PC-3 (cell line): ENCODE measurements around the gene LTN1. TPM values are rescaled to one million over a fixed set of nuclear protein-coding genes. Genes with fewer than 3 reads are reported as not detected.

Source experiments
- ATAC-seq: fragments of 200-7000 bp; cut with Tn5 transposase; 2 replicates; pipeline ENCODE4 v1.9.1; 2020; ENCODE audit warnings: mild to moderate bottlenecking, moderate library complexity
- BruUV-seq: library from RNA; stranded (reverse); fragments of 400-500 nt; replicated peaks from 2 replicates; lab custom pipeline; 2021; lab: Mats Ljungman, UMichigan
- CTCF ChIA-PET: fragments of 300-600 bp; sonication (Branson Sonifier 250); formaldehyde crosslinking; loops from one replicate; lab custom pipeline; 2022; ENCODE audit warnings: antibody characterized with exemption; lab: Charles Lee
- POLR2A ChIA-PET: fragments of 300-600 bp; sonication (Branson Sonifier 250); formaldehyde crosslinking; loops from one replicate; lab custom pipeline; 2022; ENCODE audit warnings: antibody characterized with exemption; ENCODE audit not compliant: unreplicated experiment; lab: Charles Lee
- DNase-seq: peaks from one replicate; pipeline ENCODE4 v3.0.0-alpha.2; 2015
- H2AFZ ChIP-seq: fragments of 300-600 bp; sonication (generic); 2 replicates; pipeline ENCODE4 v1.6.0; 2016; ENCODE audit warnings: antibody characterized with exemption, low read length
- H3F3A ChIP-seq: fragments of 300-600 bp; sonication (generic); one replicate; pipeline ENCODE4 v1.6.0; 2017; ENCODE audit warnings: antibody characterized with exemption, low read length, control low read depth, mild to moderate bottlenecking; ENCODE audit not compliant: unreplicated experiment
- H3K27ac ChIP-seq: fragments of 300-600 bp; sonication (generic); 2 replicates; pipeline ENCODE4 v1.5.1; 2016; ENCODE audit warnings: mild to moderate bottlenecking, low read length
- H3K27me3 ChIP-seq: fragments of 300-600 bp; sonication (generic); 2 replicates; pipeline ENCODE4 v1.6.1; 2016; ENCODE audit warnings: low read length, mixed read lengths
- H3K36me3 ChIP-seq: fragments of 300-600 bp; sonication (generic); 2 replicates; pipeline ENCODE4 v1.6.1; 2016; ENCODE audit warnings: low read depth, mixed run types, low read length, mixed read lengths
- H3K4me1 ChIP-seq: fragments of 300-600 bp; sonication (generic); 2 replicates; pipeline ENCODE4 v1.5.1; 2016; ENCODE audit warnings: low read length; ENCODE audit not compliant: insufficient read depth
- H3K4me2 ChIP-seq: fragments of 300-600 bp; sonication (generic); 2 replicates; pipeline ENCODE4 v1.6.0; 2016; ENCODE audit warnings: low read length
- H3K4me3 ChIP-seq: fragments of 300-600 bp; sonication (generic); 2 replicates; pipeline ENCODE4 v1.5.1; 2016; ENCODE audit warnings: mild to moderate bottlenecking, low read length, mixed read lengths
- H3K79me2 ChIP-seq: fragments of 300-600 bp; sonication (generic); 2 replicates; pipeline ENCODE4 v1.6.1; 2017; ENCODE audit warnings: low read length, mixed read lengths
- H3K9ac ChIP-seq: fragments of 300-600 bp; sonication (generic); 2 replicates; pipeline ENCODE4 v1.6.0; 2016; ENCODE audit warnings: mild to moderate bottlenecking, low read length
- H3K9me2 ChIP-seq: fragments of 300-600 bp; sonication (generic); replicated peaks from 2 replicates; pipeline ENCODE4 v1.6.1; 2016; ENCODE audit warnings: mixed run types, low read length, mixed read lengths
- H3K9me3 ChIP-seq: fragments of 300-600 bp; sonication (generic); 2 replicates; pipeline ENCODE4 v1.6.1; 2016; ENCODE audit warnings: low read length, mixed read lengths
- H4K20me1 ChIP-seq: fragments of 300-600 bp; sonication (generic); 2 replicates; pipeline ENCODE4 v1.6.1; 2016; ENCODE audit warnings: low read length, mixed read lengths
- EZH2 ChIP-seq: fragments of 300-600 bp; sonication (generic); IDR thresholded peaks from one replicate; pipeline ENCODE4 v1.6.1; 2017; ENCODE audit warnings: antibody characterized with exemption, mild to moderate bottlenecking, low read length; ENCODE audit not compliant: unreplicated experiment
- EZH2phosphoT487 ChIP-seq: fragments of 300-600 bp; sonication (generic); IDR thresholded peaks from 2 replicates; pipeline ENCODE4 v1.6.1; 2018; ENCODE audit warnings: mild to moderate bottlenecking, antibody characterized with exemption, low read length, borderline replicate concordance
- intact Hi-C: fragments of 100-400 bp; cut with micrococcal nuclease; formaldehyde crosslinking; loops from 2 replicates; pipeline ENCODE4 v1.9.0; 2023
- total RNA-seq: library from RNA; depleted of rRNA; stranded (reverse); fragments of >200 nt; gene quantifications from 2 replicates; pipeline ENCODE4 v1.2.3, GENCODE V29; 2014
- TF ChIP-seq, protein P1 (sequence below): fragments of 300-600 bp; sonication (generic); conservative IDR thresholded peaks from 2 replicates; pipeline ENCODE4 v1.5.1; 2017; ENCODE audit warnings: antibody characterized with exemption, low read depth, mild to moderate bottlenecking, low read length

The LTN1 gene
- total RNA-seq, 1 experiment from 2014 or later: 21.0 TPM

DNA sequence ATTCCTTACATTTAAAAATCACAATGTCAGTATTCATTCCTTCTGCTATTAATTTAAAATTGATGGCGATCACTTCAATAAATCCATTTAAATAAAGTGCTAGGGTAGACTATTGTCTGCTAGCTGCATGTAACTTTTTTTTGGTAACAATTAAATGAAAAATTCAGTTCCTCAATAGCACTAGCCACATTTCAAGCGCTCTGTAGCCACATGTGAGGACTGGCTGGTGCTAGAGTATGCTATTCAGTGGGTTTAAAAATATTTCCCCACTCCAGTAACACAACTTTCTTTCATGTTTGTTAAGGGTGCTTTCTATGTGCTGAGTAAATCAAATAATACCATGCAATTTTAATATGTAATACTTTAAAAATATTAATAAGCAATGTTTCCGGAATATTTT, 108.2 kb downstream of the LTN1 start:
- peak overlapping the region; percentile 72 for H3K4me3 ChIP-seq
- ChIA-PET POLR2A (interaction anchor here (0.7 to 1.0 kb wide), 3 partner anchors 139 to 154 kb away, joined by 4 to 5 read pairs (median 4); partner anchors contain the start of gene USP16), CTCF (no interaction called here)
- no peaks in the 10 kb centered on the region for H3K9me2 ChIP-seq
- peak overlapping the region; percentile 82 for H3K9ac ChIP-seq
- DNase-seq: peak; percentile 23
- no TSS peak for BruUV-seq
- H3K4me1 ChIP-seq: peaks cover 16% of the 10 kb centered on the region; the same call in 1 of the 2 replicates
- no peaks in the 10 kb centered on the region for H4K20me1 ChIP-seq
- H3K79me2 ChIP-seq: peaks cover 10% of the 10 kb centered on the region
- intact Hi-C loops: loop anchor here (10.0 kb wide), 1 partner anchor 50 kb away; no protein-coding TSS in a partner anchor
- peak overlapping the region; percentile 78 for H2AFZ ChIP-seq
- peak overlapping the region; percentile 89 for H3K4me2 ChIP-seq
- peak overlapping the region; percentile 87 for H3K27ac ChIP-seq
- TF ChIP-seq EZH2: no peak
- no peak for TF ChIP-seq EZH2phosphoT487
- TF ChIP-seq, protein P1, sequence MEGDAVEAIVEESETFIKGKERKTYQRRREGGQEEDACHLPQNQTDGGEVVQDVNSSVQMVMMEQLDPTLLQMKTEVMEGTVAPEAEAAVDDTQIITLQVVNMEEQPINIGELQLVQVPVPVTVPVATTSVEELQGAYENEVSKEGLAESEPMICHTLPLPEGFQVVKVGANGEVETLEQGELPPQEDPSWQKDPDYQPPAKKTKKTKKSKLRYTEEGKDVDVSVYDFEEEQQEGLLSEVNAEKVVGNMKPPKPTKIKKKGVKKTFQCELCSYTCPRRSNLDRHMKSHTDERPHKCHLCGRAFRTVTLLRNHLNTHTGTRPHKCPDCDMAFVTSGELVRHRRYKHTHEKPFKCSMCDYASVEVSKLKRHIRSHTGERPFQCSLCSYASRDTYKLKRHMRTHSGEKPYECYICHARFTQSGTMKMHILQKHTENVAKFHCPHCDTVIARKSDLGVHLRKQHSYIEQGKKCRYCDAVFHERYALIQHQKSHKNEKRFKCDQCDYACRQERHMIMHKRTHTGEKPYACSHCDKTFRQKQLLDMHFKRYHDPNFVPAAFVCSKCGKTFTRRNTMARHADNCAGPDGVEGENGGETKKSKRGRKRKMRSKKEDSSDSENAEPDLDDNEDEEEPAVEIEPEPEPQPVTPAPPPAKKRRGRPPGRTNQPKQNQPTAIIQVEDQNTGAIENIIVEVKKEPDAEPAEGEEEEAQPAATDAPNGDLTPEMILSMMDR: no peak
- no peaks in the 10 kb centered on the region for H3F3A ChIP-seq
- no peaks in the 10 kb centered on the region for H3K9me3 ChIP-seq
- H3K36me3 ChIP-seq: peaks cover 10% of the 10 kb centered on the region
- ATAC-seq: peak; percentile 53
- H3K27me3 ChIP-seq: no peaks in the 10 kb centered on the region

DNA sequence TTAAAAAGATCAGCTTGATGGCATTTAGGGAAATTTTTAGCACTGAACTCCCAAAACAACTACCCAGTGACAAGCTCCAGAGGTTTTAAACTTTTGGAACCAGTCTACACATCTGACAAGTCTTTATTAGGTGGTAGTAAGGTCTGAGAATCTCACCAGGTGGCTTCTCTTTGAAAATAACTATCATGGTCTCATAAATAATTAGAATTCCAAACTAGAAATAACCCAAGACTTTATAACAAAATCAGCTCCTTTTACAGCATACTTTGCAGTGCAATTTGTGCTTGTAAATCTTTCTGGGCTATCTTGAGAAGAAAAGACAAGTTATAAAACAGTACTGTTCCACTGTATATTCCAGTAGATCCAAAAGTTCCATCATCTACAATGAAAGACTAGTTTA, 108.7 kb downstream of the LTN1 start:
- Histone ChIP-seq H3F3A (no peaks in the 10 kb centered on the region), H2AFZ (peak overlapping the region; percentile 78; the same call in 1 of the 2 replicates), H3K9ac (peak overlapping the region; percentile 82; the same call in 1 of the 2 replicates), H3K4me1 (peaks cover 16% of the 10 kb centered on the region; the same call in 1 of the 2 replicates), H3K9me3 (no peaks in the 10 kb centered on the region), H3K36me3 (peaks cover 10% of the 10 kb centered on the region), H3K4me3 (peak overlapping the region; percentile 72), H3K79me2 (peaks cover 10% of the 10 kb centered on the region), H3K27ac (no peak overlapping the region), H4K20me1 (no peaks in the 10 kb centered on the region), H3K27me3 (no peaks in the 10 kb centered on the region), H3K9me2 (no peaks in the 10 kb centered on the region), H3K4me2 (peak overlapping the region; percentile 89)
- ChIA-PET POLR2A (interaction anchor here (0.7 kb wide), 1 partner anchor 154 kb away, joined by 4 read pairs; no protein-coding TSS in a partner anchor), CTCF (no interaction called here)
- no TSS peak for BruUV-seq
- TF ChIP-seq EZH2phosphoT487 (no peak), EZH2 (no peak)
- TF ChIP-seq, protein P1: no peak
- ATAC-seq: no peak
- intact Hi-C loops: loop anchor here (10.0 kb wide), 1 partner anchor 51 kb away; no protein-coding TSS in a partner anchor
- DNase-seq: no peak

DNA sequence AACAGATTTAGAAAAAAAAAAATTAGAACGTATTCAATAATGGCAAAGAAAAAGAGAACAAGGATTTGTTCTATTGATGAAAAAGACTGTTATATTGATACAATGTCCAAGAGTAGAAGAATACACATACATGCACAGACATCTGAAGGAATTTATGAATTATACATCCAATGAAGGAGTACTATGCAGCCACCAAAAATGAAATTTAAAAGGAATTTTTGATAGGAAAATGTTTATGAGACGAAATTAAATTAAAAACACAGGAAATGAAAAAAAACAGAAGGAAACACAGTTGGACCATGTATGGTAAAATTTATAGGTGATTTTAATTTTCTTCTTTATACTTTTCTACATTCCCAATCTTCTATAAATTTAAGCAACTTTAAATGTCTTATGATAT, 110.3 kb downstream of the LTN1 start:
- Histone ChIP-seq H3K27me3 (no peaks in the 10 kb centered on the region), H3K9me3 (no peaks in the 10 kb centered on the region), H3K4me2 (no peak overlapping the region), H3K4me1 (peaks cover 16% of the 10 kb centered on the region; the same call in 1 of the 2 replicates), H3K9ac (no peak overlapping the region), H3K27ac (no peak overlapping the region), H3K9me2 (no peaks in the 10 kb centered on the region), H3F3A (no peaks in the 10 kb centered on the region), H2AFZ (no peak overlapping the region), H4K20me1 (no peaks in the 10 kb centered on the region), H3K4me3 (no peak overlapping the region), H3K79me2 (peaks cover 10% of the 10 kb centered on the region), H3K36me3 (peaks cover 14% of the 10 kb centered on the region)
- BruUV-seq: no TSS peak
- TF ChIP-seq, protein P1: no peak
- TF ChIP-seq EZH2phosphoT487 (no peak), EZH2 (no peak)
- POLR2A ChIA-PET: no interaction called here
- CTCF ChIA-PET: no interaction called here
- DNase-seq (no peak), ATAC-seq (no peak)
- intact Hi-C loops: loop anchor here (10.0 kb wide), 1 partner anchor 52 kb away; no protein-coding TSS in a partner anchor
